GM18505 (cell line): ENCODE data around the gene CEACAM21.

Source experiments
- ATAC-seq: cut with Tn5 transposase; IDR thresholded peaks from one replicate; pipeline ENCODE4 v1.9.1; 2021; ENCODE audit not compliant: unreplicated experiment
- POLR2A ChIP-seq: IDR thresholded peaks from 4 replicates; pipeline ENCODE4 v1.6.1; 2011; ENCODE audit warnings: borderline replicate concordance; ENCODE audit not compliant: insufficient read depth, insufficient read length; ENCODE audit errors: extremely low read depth

CEACAM21 gene

GRCh38 chr19:41599175-41599966 lies 23.4 kb downstream of the CEACAM21 start:
- ATAC-seq, result no peak
- no peak for TF ChIP-seq POLR2A

DNA sequence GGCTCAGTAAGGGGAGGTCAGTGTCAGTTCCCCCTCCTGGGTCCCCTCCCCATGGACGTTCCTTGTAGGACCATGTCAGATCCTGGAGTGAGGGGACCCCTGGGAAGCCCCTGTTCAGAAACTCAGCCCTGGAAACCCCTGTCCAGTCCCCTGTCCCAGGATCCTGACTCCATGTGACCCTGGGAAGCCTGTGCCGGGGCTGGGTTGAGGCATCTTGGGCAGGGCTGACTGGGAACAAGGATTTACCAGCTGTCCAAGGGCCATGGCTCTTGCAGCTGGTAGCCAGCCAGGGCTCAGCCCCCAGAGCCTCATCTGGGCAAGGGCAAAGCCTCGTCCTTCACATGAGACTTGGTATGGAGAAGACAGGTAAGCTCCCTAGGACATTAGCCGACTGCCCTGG lies 25.8 kb downstream of the CEACAM21 start:
- no peak for TF ChIP-seq POLR2A
- no peak for ATAC-seq

- no peak for TF ChIP-seq POLR2A
- ATAC-seq, result no peak
These were observed 28.9 kb downstream of the CEACAM21 start for GRCh38 chr19:41604831-41605230.

GRCh38 chr19:41606215-41606837 lies 30.4 kb downstream of the CEACAM21 start:
- no peak for TF ChIP-seq POLR2A
- ATAC-seq, result no peak

GRCh38 chr19:41607668-41608067 lies 31.7 kb downstream of the CEACAM21 start:
- no peak for ATAC-seq

GRCh38 chr19:41610789-41611188 lies 34.8 kb downstream of the CEACAM21 start:
- ATAC-seq, result no peak
- TF ChIP-seq POLR2A, result no peak

More at GRCh38 chr19:41607668-41608067, 31.7 kb downstream of the CEACAM21 start:
- TF ChIP-seq POLR2A, result no peak

DNA sequence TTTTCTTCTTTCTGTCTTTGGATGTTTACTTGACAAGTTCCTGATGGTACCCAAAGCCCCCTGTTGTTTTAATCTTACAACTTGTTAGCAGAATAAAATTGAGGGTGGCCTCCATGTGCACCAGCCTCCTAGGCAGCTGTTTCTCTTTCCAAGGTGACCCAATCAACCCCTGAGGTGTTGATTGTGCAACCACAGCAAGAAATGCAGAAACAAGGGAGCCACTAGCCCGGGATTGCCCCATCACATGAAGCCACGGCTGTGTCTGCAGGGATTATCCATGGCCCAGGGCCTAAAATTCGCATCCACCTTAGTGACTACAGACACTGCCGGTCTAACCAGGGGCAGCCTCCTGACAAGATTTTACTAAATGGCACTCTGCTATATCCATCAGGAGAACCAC lies 36.5 kb downstream of the CEACAM21 start:
- no peak for TF ChIP-seq POLR2A
- no peak for ATAC-seq

DNA sequence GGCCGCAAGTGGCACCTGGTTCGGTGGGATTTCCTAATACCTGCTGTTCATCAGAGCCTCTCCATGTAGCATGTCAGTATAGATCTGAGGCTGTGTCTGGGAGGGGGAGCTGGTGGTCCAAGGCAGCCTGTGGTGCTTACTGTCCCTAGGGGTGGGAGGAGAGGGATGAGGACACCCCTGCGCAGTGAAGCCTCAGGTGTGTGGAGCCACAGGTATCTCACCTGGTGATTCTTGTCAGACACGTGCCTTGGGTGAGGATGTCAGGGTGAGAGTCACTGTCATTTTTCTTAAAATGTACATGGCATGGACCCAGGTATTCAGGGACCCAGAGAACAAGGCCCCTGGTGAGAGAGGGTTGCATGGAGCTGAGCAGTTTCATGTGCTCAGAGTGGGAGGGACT lies 39.2 kb downstream of the CEACAM21 start:
- no peak for ATAC-seq
- no peak for TF ChIP-seq POLR2A

GRCh38 chr19:41616792-41617621 lies 41.0 kb downstream of the CEACAM21 start:
- no peak for TF ChIP-seq POLR2A
- no peak for ATAC-seq

- no peak for TF ChIP-seq POLR2A
- ATAC-seq, result no peak
These were observed 42.2 kb downstream of the CEACAM21 start for GRCh38 chr19:41617941-41618730.

DNA sequence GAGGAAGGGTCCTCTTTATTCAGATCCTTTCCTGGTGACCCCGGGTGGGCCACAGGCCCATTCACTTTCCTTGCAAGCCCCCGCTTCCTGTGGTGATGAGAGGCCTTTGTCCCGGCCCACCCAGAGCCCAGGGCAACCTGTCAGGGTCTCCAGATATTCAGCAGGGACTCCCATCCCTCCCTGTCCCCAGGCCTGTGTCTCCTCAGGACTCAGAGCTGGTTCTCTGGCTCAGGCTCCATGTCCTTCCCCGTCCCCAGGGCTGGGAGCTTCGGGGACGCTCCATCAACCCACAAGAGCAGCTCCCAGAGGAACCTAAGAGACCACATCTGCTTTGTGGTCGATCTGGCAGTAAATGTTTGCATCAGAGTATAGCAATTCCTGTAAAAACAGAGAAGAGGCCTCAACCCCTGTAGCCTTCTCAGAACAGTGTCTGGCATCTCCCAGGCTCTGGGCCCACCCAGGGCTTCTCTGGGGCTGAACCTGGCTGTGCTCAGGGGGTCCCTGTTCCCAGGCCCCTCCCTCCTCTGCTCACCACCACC lies 43.1 kb downstream of the CEACAM21 start:
- ATAC-seq, result no peak
- TF ChIP-seq POLR2A, result no peak

- no peak for ATAC-seq
- no peak for TF ChIP-seq POLR2A
These were observed 44.2 kb downstream of the CEACAM21 start for GRCh38 chr19:41620171-41620570.

- ATAC-seq, result no peak
- no peak for TF ChIP-seq POLR2A
These were observed 45.3 kb downstream of the CEACAM21 start for GRCh38 chr19:41621226-41621625.

DNA sequence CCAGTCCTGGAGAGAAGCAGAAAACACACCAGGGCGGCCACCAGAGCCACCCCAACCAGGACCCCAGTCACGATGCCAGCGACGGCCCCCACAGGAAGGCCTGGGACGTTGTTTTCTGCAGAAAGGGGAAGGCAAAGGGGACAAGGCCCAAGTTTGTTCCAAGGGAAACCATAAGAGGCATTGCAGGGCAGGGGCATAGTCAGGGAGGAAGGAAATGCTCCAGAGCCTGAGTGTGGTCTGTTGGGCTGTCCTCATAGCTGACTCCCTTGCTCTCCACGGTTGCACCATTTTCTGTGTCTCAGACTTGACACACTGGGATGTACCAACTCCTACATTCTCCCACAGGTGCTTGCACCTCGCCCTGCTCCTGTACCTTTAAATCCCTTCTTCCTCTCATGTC lies 45.7 kb downstream of the CEACAM21 start:
- no peak for ATAC-seq
- no peak for TF ChIP-seq POLR2A
